CD4-positive, alpha-beta T cell treated with Interferon gamma for 1 hour (primary cell): Measurements from ENCODE around the gene VTA1.
"Not testable (repeated sequence)": the region's sequence is repeated elsewhere in the genome, so short reads cannot be mapped to it uniquely, and the experiment has no call there.

Source experiments
- DNase-seq: peaks from one replicate; pipeline ENCODE4 v3.0.0-alpha.2; 2020

The VTA1 gene

DNA sequence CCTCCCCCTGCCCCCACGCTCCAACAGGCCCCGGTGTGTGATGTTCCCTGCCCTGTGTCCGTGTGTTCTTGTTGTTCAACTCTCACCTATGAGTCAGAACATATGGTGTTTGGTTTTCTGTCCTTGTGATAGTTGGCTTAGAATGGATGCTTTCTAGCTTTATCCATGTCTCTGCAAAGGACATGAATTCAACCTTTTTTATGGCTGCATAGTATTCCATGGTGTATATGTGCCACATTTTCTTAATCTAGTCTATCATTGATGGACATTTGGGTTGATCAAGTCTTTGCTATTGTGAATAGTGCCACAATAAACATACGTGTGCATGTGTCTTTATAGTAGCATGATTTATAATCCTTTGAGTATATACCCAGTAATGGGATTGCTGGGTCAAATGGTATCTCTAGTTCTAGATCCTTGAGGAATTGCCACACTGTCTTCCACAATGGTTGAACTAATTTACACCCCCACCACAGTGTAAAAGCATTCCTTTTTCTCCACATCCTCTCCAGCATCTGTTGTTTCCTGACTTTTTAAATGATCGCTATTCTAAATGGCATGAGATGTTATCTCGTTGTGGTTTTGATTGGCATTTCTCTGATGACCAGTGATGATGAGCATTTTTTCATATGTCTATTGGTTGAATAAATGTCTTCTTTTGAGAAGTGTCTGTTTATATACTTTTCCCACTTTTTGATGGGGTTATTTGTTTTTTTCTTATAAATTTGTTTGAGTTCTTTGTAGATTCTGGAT is 82.6 kb downstream of the VTA1 start:
- not testable (repeated sequence) for DNase-seq

DNA sequence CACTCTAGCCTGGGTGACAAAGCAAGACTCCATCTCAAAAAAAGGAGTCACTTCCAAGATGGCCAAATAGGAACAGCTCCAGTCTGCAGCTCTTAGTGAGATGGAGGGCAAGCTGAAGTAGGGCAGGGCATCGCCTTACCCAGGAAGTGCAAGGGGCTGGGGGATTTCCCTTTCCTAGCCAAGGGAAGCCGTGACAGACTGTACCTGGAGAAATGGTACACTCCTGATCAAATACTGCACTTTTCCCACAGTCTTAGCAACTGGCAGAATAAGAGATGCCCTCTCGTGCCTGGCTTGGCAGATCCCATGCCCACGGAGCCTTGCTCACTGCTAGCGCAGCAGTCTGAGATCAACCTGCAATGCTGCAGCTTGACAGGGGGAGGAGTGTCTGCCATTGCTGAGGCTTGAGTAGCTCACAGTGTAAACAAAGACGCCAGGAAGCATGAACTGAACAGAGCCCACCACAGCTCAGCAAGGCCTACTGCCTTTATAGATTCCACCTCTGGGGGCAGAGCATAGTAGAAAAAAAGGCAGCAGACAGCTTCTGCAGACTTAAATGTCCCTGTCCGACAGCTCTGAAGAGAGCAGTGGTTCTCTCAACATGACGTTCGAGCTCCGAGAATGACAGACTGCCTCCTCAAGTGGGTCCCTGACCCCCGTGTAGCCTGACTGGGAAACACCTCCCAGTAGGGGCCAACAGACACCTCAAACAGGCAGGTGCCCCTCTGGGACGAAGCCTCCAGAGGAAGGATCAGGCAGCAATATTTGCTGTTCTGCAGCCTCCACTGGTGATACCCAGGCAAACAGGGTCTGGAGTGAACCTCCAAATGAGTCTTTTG is 85.4 kb downstream of the VTA1 start:
- DNase-seq, result peak; percentile 47

DNA sequence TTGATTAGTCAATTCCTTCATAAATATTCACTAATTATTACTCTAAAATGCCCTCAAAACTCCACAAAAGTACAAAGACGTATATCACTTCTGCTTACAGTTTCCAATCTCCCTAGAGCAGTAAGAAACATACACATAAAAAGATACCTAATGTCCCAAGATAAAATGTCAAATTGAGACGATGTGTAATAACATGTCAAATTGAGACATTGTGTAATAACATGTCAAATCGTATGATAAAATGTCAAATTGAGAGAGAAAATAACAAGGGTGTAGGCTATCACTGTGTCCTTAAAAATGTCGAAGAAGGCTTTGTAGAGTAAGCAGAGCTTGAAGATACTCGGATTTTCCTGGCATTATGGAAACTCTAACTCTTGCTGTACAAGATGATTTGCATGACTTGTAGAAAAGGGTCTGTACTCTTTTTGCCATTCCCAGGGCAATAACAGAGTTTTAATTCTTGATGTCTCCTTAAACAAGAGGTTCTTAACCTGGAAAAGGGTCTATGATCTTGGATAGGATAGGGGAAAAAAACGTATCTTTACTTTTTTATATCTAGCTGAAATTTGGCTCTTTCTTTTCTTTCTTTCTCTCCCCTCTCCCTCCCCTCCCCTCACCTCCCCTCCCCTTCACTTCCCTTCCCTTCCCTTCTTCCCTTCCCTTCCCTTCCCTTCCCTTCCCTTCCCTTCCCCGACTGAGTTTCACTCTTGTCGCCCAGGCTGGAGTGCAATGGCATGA is 87.1 kb downstream of the VTA1 start:
- DNase-seq, result no peak

DNA sequence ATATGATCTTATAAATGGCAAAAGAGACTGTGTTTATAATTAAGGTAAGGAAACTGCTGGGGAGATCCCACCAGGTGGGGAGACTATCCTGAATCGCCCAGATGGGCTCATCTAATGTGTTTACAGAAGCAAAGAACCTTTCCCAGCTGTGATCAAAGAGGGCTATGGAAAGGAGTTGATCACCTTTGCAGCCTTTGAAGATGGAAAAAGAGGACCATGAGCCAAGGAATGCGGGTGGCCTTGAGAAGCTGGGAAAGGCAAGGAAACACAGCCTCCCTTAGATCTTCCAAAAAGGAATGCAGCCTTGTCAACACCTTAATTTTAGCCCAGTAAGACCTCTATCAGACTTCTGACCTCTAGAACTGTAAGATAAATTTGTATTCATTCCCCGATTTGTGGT is 88.2 kb downstream of the VTA1 start:
- DNase-seq, result no peak

GRCh38 chr6:142235791-142236190 is 88.7 kb downstream of the VTA1 start:
- no peak for DNase-seq

DNA sequence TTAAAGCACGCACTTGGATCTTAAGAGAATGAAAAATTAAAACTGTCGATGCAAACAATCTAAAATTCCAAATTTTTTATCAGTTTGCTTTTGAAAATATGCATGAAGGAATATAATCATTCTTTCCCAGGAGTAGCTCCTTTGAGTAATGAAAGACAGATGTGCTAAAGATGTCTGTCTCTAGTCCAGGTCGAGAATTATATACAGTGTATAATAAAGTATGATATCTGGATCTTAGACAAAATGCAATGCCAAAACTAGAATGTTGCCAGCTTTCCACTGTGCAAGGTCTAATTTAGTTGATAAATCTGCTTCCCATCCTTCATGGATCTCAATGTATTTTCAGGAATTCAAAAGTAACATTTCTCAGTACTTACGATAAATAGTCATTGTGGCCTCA is 89.6 kb downstream of the VTA1 start:
- no peak for DNase-seq

DNA sequence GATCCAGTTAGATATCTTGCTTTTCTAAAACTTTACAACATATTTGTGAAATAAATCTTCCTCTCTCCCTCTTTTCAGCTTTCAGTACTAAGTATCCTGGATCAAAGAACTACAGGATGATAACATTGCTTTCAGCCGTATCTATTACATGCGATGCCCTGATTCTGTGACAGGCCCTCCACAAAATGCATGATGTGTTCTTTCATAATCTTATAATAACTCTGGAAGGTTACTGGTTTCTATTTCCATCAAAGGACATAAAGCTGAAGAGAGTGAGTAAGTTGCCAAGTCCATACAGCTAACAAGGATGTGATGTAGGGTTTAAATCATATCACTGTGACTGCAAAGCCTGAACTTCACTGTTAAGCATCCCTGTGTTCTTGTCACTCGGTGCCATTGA is 91.8 kb downstream of the VTA1 start:
- DNase-seq, result no peak

- no peak for DNase-seq
Observed at GRCh38 chr6:142240179-142240578, 93.1 kb downstream of the VTA1 start.

- DNase-seq, result no peak
Observed at GRCh38 chr6:142241061-142241460, 94.0 kb downstream of the VTA1 start.

GRCh38 chr6:142242269-142242668 is 95.2 kb downstream of the VTA1 start:
- no peak for DNase-seq

DNA sequence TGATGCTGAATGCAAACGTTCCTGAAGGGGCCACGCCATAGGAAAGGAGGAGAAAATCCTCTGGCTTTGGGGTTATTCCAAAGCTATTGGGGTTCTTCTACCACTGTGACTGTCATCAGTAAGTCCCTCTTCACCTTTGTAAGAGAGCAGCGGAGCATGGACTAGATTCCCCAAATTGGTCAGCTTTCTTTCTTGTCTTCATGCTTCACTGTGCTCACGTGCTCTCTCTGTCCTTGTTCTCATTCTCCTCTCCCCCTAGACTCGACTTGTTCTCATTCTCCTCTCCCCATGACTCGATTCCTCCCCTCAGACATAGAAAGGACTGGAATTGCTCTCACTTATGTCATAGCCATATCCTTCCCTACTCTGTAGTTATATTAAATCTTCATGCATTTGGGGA is 99.9 kb downstream of the VTA1 start:
- DNase-seq, result no peak

DNA sequence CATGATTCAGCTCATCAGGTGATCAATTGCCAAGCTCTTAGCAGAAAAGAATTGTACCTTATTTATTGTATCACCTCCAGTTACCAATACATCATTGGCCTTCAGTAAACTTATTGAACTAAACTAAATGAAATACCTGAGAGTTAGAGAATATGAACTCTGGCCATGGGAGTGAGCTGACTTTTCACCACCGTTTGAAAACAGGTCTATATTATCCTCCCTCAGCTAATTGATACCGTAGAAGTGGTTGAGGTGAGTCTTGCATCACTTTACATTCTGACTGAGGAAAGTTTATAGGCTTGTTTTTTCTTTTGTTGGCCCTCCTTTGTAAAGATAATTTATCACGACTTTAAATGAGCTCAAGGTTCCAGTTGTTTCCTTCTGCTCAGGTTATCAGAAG is 102.2 kb downstream of the VTA1 start:
- no peak for DNase-seq

DNA sequence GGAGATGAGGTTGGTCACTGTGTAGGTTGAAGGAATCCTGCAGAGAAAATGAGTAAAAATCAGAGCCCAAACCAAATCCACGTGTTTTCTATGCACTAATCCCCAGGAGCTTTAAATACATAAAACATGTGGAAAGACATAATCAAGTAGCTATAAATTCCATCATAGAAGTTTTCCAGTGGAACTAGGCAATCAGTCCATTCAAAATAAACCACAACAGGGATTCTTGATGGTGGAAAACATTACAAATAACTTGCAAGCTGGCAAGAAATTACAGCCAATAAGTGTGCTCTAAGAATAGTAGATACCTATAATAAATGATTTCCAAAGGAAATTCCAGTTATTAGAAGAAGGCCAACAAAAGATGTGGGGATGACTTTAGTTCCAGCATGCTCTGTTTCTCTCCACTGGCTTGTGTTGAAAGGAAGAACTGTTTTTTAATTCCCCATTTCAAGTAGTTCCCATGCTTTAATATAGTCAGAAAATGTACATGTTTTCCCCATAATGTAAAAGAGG is 104.9 kb downstream of the VTA1 start:
- no peak for DNase-seq

- no peak for DNase-seq
Observed at GRCh38 chr6:142254513-142254912, 107.5 kb downstream of the VTA1 start.

DNA sequence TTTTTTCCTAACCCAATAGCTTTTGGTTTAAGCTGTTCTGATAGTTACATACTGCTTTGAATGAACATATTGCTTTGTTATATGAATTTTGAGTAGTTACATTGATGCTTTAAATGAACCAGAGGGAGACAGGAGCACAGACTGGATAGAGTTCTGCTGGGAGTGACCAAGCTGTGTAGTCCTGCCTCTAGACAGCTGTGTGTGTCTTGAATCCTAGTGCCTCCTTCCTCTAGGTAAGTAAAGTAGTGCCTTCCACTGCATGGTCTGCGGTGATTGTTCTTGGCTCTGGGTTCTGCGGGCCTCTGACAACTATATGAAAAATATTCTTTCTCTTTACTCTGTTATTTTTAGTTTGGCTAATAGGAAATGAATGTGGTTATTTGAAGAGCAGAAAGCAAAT is 108.7 kb downstream of the VTA1 start:
- no peak for DNase-seq

DNA sequence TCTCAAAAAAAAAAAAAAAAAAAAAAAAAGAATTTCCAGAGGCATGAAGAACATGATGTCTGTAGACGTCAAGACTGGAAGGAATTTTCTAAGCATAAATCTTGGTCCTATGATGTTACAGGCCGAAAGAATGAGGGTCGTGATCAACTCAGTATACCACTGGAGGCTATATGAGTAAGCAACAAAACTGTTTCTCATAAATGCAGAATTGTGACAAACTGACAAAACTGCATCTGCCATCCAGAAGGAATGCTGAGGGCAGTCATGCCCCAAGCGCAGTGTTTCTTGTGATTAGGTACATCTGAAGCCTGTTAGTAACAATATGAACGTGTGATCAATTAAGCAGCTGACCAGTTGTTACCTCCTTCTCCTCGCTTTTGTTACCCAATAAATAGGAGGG is 111.2 kb downstream of the VTA1 start:
- no peak for DNase-seq

DNA sequence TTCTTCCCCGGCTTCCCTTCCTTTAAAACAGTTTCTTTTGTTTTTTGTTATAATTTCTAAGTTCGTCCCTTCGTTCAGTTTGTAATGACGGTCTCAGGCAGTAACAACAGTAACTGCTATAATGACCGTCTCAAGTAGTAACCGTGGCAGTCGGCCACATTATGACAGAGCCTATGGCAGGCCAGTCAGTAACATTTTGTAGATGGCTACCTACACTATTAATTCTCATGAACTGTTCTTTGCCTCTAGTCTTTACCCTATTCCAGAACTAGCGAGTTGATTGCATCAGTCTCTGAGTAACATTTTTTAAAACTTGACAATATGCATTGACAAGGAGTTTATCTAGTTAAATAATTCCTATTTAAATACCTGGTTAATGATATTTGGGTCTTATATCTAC is 111.7 kb downstream of the VTA1 start:
- no peak for DNase-seq

DNA sequence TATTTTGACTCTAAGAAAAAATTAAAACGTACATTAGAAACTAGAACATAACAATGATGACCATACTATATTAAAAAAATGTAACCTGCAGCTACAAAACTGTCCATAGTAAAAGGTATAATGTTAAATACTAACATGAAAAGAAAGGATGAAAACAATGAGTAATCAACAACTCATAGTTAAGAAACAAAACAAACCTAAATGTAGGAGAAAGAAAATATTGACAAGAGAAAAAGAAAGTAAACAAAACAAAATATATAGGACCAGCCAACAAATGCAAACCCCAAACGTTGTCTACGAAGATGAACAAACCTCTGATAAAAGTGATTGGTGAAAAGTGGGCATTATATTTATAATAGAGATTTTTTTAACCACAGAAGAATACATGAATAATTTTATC is 113.7 kb downstream of the VTA1 start:
- no peak for DNase-seq

- DNase-seq, result no peak
Observed at GRCh38 chr6:142262231-142262630, 115.2 kb downstream of the VTA1 start.

DNA sequence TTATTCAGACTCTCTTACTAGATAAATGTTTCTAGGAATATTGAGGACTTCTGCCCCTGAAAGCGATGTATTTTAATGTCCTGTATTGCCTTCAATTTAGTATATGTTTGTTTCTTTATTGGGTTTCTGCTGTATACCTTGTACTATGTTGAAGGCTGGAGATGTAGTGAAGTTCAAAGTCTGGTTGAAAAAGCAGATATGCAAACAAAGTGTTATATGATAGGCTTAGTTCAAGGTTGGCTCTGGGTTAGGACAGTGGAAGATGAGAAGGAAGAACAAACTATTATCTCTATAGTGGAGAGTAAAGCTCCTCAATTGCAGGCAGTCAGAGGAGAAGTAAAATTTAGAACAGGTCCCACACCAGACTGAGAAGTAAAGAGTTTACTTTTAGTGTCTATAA is 118.4 kb downstream of the VTA1 start:
- no peak for DNase-seq

DNA sequence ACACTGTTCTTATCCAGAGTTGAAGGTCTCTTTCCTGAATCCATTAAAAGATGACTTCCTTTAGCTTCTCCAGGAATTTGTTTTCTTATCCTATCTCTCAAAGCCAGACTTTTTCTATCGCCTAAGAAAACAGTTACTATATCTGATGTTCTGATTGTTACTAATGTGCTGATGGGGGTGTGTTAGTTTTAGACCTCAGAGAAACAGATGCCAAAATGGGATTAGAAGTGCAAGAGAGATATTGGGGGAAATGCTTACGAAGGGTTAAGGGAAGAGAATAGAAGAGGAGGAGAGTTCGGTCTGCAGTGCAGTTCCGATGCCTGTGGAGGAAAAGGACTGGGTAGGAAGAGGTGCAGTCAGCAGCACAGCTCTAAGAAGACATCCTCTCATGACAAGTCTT is 119.0 kb downstream of the VTA1 start:
- no peak for DNase-seq

DNA sequence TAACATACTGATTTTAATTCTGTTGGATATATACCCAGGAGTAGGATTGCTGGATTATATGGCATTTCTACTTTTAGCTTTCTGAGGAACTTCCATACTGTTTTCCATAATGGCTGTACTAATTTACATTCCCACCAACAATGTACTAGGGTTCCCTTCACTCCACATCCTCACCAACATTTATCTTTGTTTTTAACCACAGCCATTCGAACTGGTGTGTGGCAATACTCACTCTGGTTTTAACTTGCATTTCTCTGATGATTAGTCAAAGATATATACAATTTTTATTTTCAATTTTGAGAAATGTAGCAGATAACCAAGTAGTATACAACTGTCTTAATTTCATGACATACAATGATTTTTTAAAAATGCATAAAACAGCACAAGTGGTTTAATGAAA is 124.4 kb downstream of the VTA1 start:
- DNase-seq, result no peak
